HCT116 (cell line): Measurements from ENCODE around the gene POLE3. TPM values are rescaled to one million over a fixed set of nuclear protein-coding genes. Genes with fewer than 3 reads are reported as not detected.

Experiments used
- ATAC-seq: fragments of 200-7000 bp; cut with Tn5 transposase; 2 replicates; pipeline ENCODE4 v1.9.1; 2020; ENCODE audit warnings: mild to moderate bottlenecking, moderate library complexity
- BruUV-seq: library from RNA; stranded (reverse); fragments of 400-500 nt; replicated peaks from 2 replicates; lab custom pipeline; 2021; lab: Mats Ljungman, UMichigan
- CTCF ChIA-PET: fragments of 300-600 bp; sonication (Branson Sonifier 250); formaldehyde crosslinking; loops from one replicate; lab custom pipeline; 2021; ENCODE audit warnings: antibody characterized with exemption; lab: Charles Lee
- POLR2A ChIA-PET: fragments of 300-600, 350-600 bp; sonication (Branson Sonifier 250); formaldehyde crosslinking; loops from one replicate; lab custom pipeline; 2021; ENCODE audit warnings: antibody characterized with exemption; lab: Charles Lee
- RAD21 ChIA-PET, 2 experiments: fragments of 300-600 bp; sonication (Branson Sonifier 250); formaldehyde crosslinking; loops; one replicate each; lab custom pipeline; 2023; ENCODE audit warnings: low total read pairs in 2 of 2; ENCODE audit not compliant: uncharacterized antibody in 2 of 2, unreplicated experiment in 2 of 2, low non-redundant PET in 1 of 2; lab: Charles Lee
- DNase-seq: peaks from one replicate; pipeline ENCODE4 v3.0.0-alpha.2; 2010; ENCODE audit warnings: low read depth, low spot score
- H2AFZ ChIP-seq: fragments of 200-600 bp; shearing (Covaris generic), sonication (generic); 2 replicates; pipeline ENCODE4 v1.6.1; 2017; ENCODE audit warnings: low read depth, mixed run types, mixed read lengths, antibody characterized with exemption, low read length; ENCODE audit not compliant: poor library complexity, severe bottlenecking
- H3K27ac ChIP-seq: 2 replicates; pipeline ENCODE4 v1.5.1; 2012; ENCODE audit warnings: low read depth, low read length
- H3K27me3 ChIP-seq: fragments of 200-600 bp; sonication (generic); 2 replicates; pipeline ENCODE4 v1.6.1; 2016; ENCODE audit warnings: mixed run types, low read length, mixed read lengths; ENCODE audit not compliant: insufficient read depth
- H3K36me3 ChIP-seq, 2 experiments: fragments of 200-500 bp in 1 of 2; fragments of 200-600 bp in 1 of 2; sonication (Bioruptor generic) in 1 of 2; sonication (generic) in 1 of 2; 2 replicates each; pipeline versions ENCODE4 v1.5.1 to v1.6.1; 2014 to 2016; ENCODE audit warnings: low read length in 2 of 2, inconsistent platforms in 1 of 2, mixed read lengths in 1 of 2, mixed run types in 1 of 2; ENCODE audit not compliant: insufficient read depth in 2 of 2, control insufficient read depth in 1 of 2
- H3K4me1 ChIP-seq, 2 experiments: fragments of 200-600 bp in 1 of 2; sonication (generic) in 1 of 2; 2 replicates each; pipeline versions ENCODE4 v1.5.1 to v1.6.1; 2012 to 2017; ENCODE audit warnings: low read length in 2 of 2, inconsistent platforms in 1 of 2, mild to moderate bottlenecking in 1 of 2, mixed read lengths in 1 of 2, mixed run types in 1 of 2, moderate library complexity in 1 of 2; ENCODE audit not compliant: insufficient read depth in 2 of 2, control insufficient read depth in 1 of 2
- H3K4me2 ChIP-seq: fragments of 200-600 bp; sonication (generic); 2 replicates; pipeline ENCODE4 v1.6.1; 2017; ENCODE audit warnings: mixed run types, low read length, mixed read lengths
- H3K4me3 ChIP-seq, 2 experiments: fragments of 200-600 bp in 1 of 2; sonication (generic) in 1 of 2; replicated peaks in 1 of 2; 2 replicates each; pipeline ENCODE4 v1.5.1; 2011 to 2016; ENCODE audit warnings: low read length in 2 of 2, control low read depth in 1 of 2, low read depth in 1 of 2, mild to moderate bottlenecking in 1 of 2, mixed read lengths in 1 of 2, mixed run types in 1 of 2
- H3K79me2 ChIP-seq: fragments of 200-600 bp; sonication (generic); 2 replicates; pipeline ENCODE4 v1.6.1; 2017; ENCODE audit warnings: mild to moderate bottlenecking, mixed run types, low read length, moderate library complexity, mixed read lengths; ENCODE audit not compliant: insufficient read depth
- H3K9ac ChIP-seq: fragments of 200-600 bp; sonication (generic); 2 replicates; pipeline ENCODE4 v1.6.1; 2016; ENCODE audit warnings: low read length, mixed read lengths
- H3K9me2 ChIP-seq: fragments of 200-600 bp; sonication (generic), shearing (Covaris generic); 2 replicates; pipeline ENCODE4 v1.6.1; 2017; ENCODE audit warnings: mixed run types, mild to moderate bottlenecking, moderate library complexity; ENCODE audit not compliant: insufficient read depth
- H3K9me3 ChIP-seq, 2 experiments: fragments of 200-500 bp in 1 of 2; fragments of 200-600 bp in 1 of 2; sonication (Bioruptor generic) in 1 of 2; sonication (generic) in 1 of 2; 2 replicates each; pipeline ENCODE4 v1.6.1; 2014 to 2017; ENCODE audit warnings: low read length in 2 of 2, mixed read lengths in 2 of 2, inconsistent platforms in 1 of 2, low read depth in 1 of 2, mild to moderate bottlenecking in 1 of 2, mixed run types in 1 of 2, moderate library complexity in 1 of 2; ENCODE audit not compliant: control insufficient read depth in 1 of 2, insufficient read depth in 1 of 2
- H4K20me1 ChIP-seq: fragments of 200-600 bp; sonication (generic), shearing (Covaris generic); 2 replicates; pipeline ENCODE4 v1.6.1; 2017; ENCODE audit warnings: mixed run types, mild to moderate bottlenecking, moderate library complexity; ENCODE audit not compliant: insufficient read depth
- CBX3 ChIP-seq: IDR thresholded peaks from 2 replicates; pipeline ENCODE4 v1.6.1; 2012; ENCODE audit warnings: low read depth
- CEBPB ChIP-seq: IDR thresholded peaks from 2 replicates; pipeline ENCODE4 v1.6.1; 2012; ENCODE audit warnings: low read depth
- JUND ChIP-seq: IDR thresholded peaks from 2 replicates; pipeline ENCODE4 v1.6.1; 2012
- POLR2A ChIP-seq: IDR thresholded peaks from 2 replicates; pipeline ENCODE4 v1.7.0; 2011; ENCODE audit warnings: borderline replicate concordance; ENCODE audit not compliant: insufficient read depth, insufficient read length; ENCODE audit errors: extremely low read depth
- SIN3A ChIP-seq: IDR thresholded peaks from 2 replicates; pipeline ENCODE4 v1.6.1; 2012; ENCODE audit warnings: low read depth
- YY1 ChIP-seq: IDR thresholded peaks from 2 replicates; pipeline ENCODE4 v1.6.1; 2011; ENCODE audit warnings: low read length, low read depth, moderate library complexity, mild to moderate bottlenecking; ENCODE audit not compliant: insufficient replicate concordance; ENCODE audit errors: extremely low read depth
- ZNF274 ChIP-seq: fragments of 200-500 bp; sonication (Bioruptor generic); IDR thresholded peaks from 2 replicates; pipeline ENCODE4 v1.6.1; 2014; ENCODE audit warnings: mild to moderate bottlenecking, low read depth, low read length, inconsistent platforms
- intact Hi-C: fragments of 100-400 bp; cut with micrococcal nuclease; formaldehyde crosslinking; loops from 2 replicates; pipeline ENCODE4 v1.10.0; 2022
- total RNA-seq: library from RNA; stranded (reverse); gene quantifications from one replicate; pipeline ENCODE4 v1.2.1, GENCODE V29; 2021; ENCODE audit not compliant: unreplicated experiment

The POLE3 gene
- total RNA-seq, 1 experiment from 2014 or later = 65.1 TPM

GRCh38 chr9:113363336-113363735 is 47.1 kb downstream of the POLE3 start:
- H3K9me3 ChIP-seq = no peaks in the 10 kb centered on the region
- no peaks in the 10 kb centered on the region for H3K27me3 ChIP-seq
- no peak overlapping the region for H2AFZ ChIP-seq
- no peaks in the 10 kb centered on the region for H3K9me2 ChIP-seq
- ChIA-PET POLR2A (interaction anchor here (0.9 kb wide), 1 partner anchor 13 kb away, joined by 4 read pairs; the partner anchor contains the start of gene HDHD3), RAD21 (no interaction called here), CTCF (interaction anchor here (1.1 kb wide), 1 partner anchor 38 kb away, joined by 3 read pairs; no protein-coding TSS in a partner anchor)
- intact Hi-C loops = no loop called here
- no peak overlapping the region for H3K27ac ChIP-seq
- no peaks in the 10 kb centered on the region for H3K36me3 ChIP-seq
- DNase-seq (no peak), ATAC-seq (peak; percentile 36)
- no peaks in the 10 kb centered on the region for H4K20me1 ChIP-seq
- H3K79me2 ChIP-seq = no peaks in the 10 kb centered on the region
- H3K4me3 ChIP-seq = no peak overlapping the region
- TF ChIP-seq CBX3 = no peak
- TF ChIP-seq ZNF274 = no peak
- no peak for TF ChIP-seq POLR2A
- TF ChIP-seq CEBPB = no peak
- TF ChIP-seq SIN3A = no peak
- no peak for TF ChIP-seq JUND
- no peak for TF ChIP-seq YY1
- peaks cover 11 to 14% of the 10 kb centered on the region in 2 experiments for H3K4me1 ChIP-seq
- H3K4me2 ChIP-seq = peak overlapping the region; percentile 56
- BruUV-seq = no TSS peak
- H3K9ac ChIP-seq = no peak overlapping the region

GRCh38 chr9:113361304-113362018 is 49.0 kb downstream of the POLE3 start:
- BruUV-seq = no TSS peak
- Histone ChIP-seq H4K20me1 (no peaks in the 10 kb centered on the region), H3K9ac (no peak overlapping the region), H2AFZ (no peak overlapping the region), H3K4me1 (peaks cover 11 to 14% of the 10 kb centered on the region in 2 experiments), H3K4me2 (no peak overlapping the region), H3K9me3 (no peaks in the 10 kb centered on the region), H3K9me2 (no peaks in the 10 kb centered on the region), H3K27me3 (no peaks in the 10 kb centered on the region), H3K36me3 (peaks cover 2 to 4% of the 10 kb centered on the region in 2 experiments; a peak in 1 of 4 replicates), H3K27ac (peak overlapping the region; percentile 8; the same call in 1 of the 2 replicates), H3K79me2 (no peaks in the 10 kb centered on the region), H3K4me3 (no peak overlapping the region)
- POLR2A ChIA-PET = interaction anchor here (1.2 kb wide), 1 partner anchor 20 kb away, joined by 3 read pairs; no protein-coding TSS in a partner anchor
- no peak for ATAC-seq
- CTCF ChIA-PET = no interaction called here
- intact Hi-C loops = no loop called here
- TF ChIP-seq CEBPB = no peak
- RAD21 ChIA-PET = no interaction called here
- no peak for DNase-seq
